GM23338 (cell line): ENCODE results near the gene ECE1. TPM values are rescaled to one million over a fixed set of nuclear protein-coding genes. Genes with fewer than 3 reads are reported as not detected.

Experiments
- ATAC-seq: fragments of 200-7000 bp; cut with Tn5 transposase; 3 replicates; pipeline ENCODE4 v1.9.1; 2020
- DNase-seq: peaks from one replicate; pipeline ENCODE4 v3.0.0-alpha.2; 2015; ENCODE audit warnings: low spot score
- H2AFZ ChIP-seq: fragments of 200-600 bp; sonication (generic); 2 replicates; pipeline ENCODE4 v1.8.0; 2016; ENCODE audit warnings: antibody characterized with exemption, mild to moderate bottlenecking, moderate library complexity
- H3F3A ChIP-seq: fragments of 200-600 bp; sonication (generic); replicated peaks from 2 replicates; pipeline ENCODE4 v1.8.0; 2017; ENCODE audit warnings: antibody characterized with exemption, mixed run types, low read depth
- H3K27ac ChIP-seq: fragments of 200-600 bp; sonication (generic); 2 replicates; pipeline ENCODE4 v1.6.1; 2016; ENCODE audit warnings: low read depth
- H3K27me3 ChIP-seq: fragments of 200-600 bp; sonication (generic); 2 replicates; pipeline ENCODE4 v1.8.0; 2016; ENCODE audit warnings: mild to moderate bottlenecking, mixed run types, moderate library complexity; ENCODE audit not compliant: insufficient read depth
- H3K36me3 ChIP-seq: fragments of 200-600 bp; sonication (generic); 2 replicates; pipeline ENCODE4 v1.8.0; 2016; ENCODE audit warnings: mild to moderate bottlenecking; ENCODE audit not compliant: insufficient read depth
- H3K4me1 ChIP-seq: fragments of 200-600 bp; sonication (generic); 2 replicates; pipeline ENCODE4 v1.8.0; 2016; ENCODE audit warnings: mild to moderate bottlenecking, moderate library complexity; ENCODE audit not compliant: insufficient read depth
- H3K4me2 ChIP-seq: fragments of 200-600 bp; sonication (generic); 2 replicates; pipeline ENCODE4 v1.7.1; 2017; ENCODE audit warnings: mixed run types
- H3K4me3 ChIP-seq: fragments of 200-600 bp; sonication (generic); 2 replicates; pipeline ENCODE4 v1.6.1; 2016; ENCODE audit warnings: mixed run types
- H3K79me2 ChIP-seq: fragments of 200-600 bp; sonication (generic); replicated peaks from 2 replicates; pipeline ENCODE4 v1.8.0; 2017; ENCODE audit warnings: mild to moderate bottlenecking; ENCODE audit not compliant: insufficient read depth
- H3K9me2 ChIP-seq: fragments of 200-600 bp; sonication (generic); 2 replicates; pipeline ENCODE4 v1.8.0; 2017; ENCODE audit not compliant: insufficient read depth
- H4K20me1 ChIP-seq: fragments of 200-600 bp; sonication (generic); replicated peaks from 2 replicates; pipeline ENCODE4 v1.8.0; 2017; ENCODE audit warnings: mild to moderate bottlenecking; ENCODE audit not compliant: insufficient read depth
- H3K27ac Mint-ChIP-seq: 2 replicates; pipeline ENCODE4 v1.8.0; 2020; ENCODE audit warnings: inconsistent platforms, mild to moderate bottlenecking, moderate library complexity, mixed read lengths
- H3K27me3 Mint-ChIP-seq: 3 replicates; pipeline ENCODE4 v1.8.0; 2022; ENCODE audit warnings: low read depth, mild to moderate bottlenecking, moderate library complexity, mixed read lengths, inconsistent platforms; ENCODE audit not compliant: insufficient read depth, poor library complexity
- H3K36me3 Mint-ChIP-seq: 3 replicates; pipeline ENCODE4 v1.8.0; 2021; ENCODE audit warnings: low read depth, mild to moderate bottlenecking, inconsistent platforms, moderate library complexity, mixed read lengths
- H3K4me1 Mint-ChIP-seq: 3 replicates; pipeline ENCODE4 v1.8.0; 2020; ENCODE audit warnings: mild to moderate bottlenecking, inconsistent platforms, mixed read lengths
- H3K4me3 Mint-ChIP-seq: 3 replicates; pipeline ENCODE4 v1.8.0; 2021; ENCODE audit warnings: moderate library complexity, mild to moderate bottlenecking, inconsistent platforms, mixed read lengths
- H3K9me3 Mint-ChIP-seq: 3 replicates; pipeline ENCODE4 v1.8.0; 2020; ENCODE audit warnings: moderate library complexity, mild to moderate bottlenecking, inconsistent platforms, mixed read lengths
- CREB1 ChIP-seq: fragments of 250-450 bp; sonication (Bioruptor Pico); IDR thresholded peaks from 2 replicates; pipeline ENCODE4 v1.5.0; 2020; ENCODE audit warnings: low read depth, mild to moderate bottlenecking, moderate library complexity
- CTCF ChIP-seq, 2 experiments: fragments of 200-600 bp in 1 of 2; sonication (generic) in 1 of 2; conservative IDR thresholded peaks; 2 replicates each; pipeline versions ENCODE4 v1.5.1 to v1.6.1; 2016 to 2017; ENCODE audit warnings: antibody characterized with exemption in 2 of 2, low read depth in 2 of 2, mild to moderate bottlenecking in 2 of 2, moderate library complexity in 1 of 2
- ETS1 ChIP-seq: IDR thresholded peaks from 2 replicates; pipeline ENCODE4 v1.6.1; 2016; ENCODE audit warnings: antibody characterized with exemption
- EZH2phosphoT487 ChIP-seq: fragments of 200-600 bp; sonication (generic); IDR thresholded peaks from one replicate; pipeline ENCODE4 v1.8.1; 2018; ENCODE audit warnings: antibody characterized with exemption; ENCODE audit not compliant: unreplicated experiment
- JUNB ChIP-seq: IDR thresholded peaks from one replicate; pipeline ENCODE4 v1.6.1; 2016; ENCODE audit warnings: antibody characterized with exemption; ENCODE audit not compliant: unreplicated experiment
- POLR2AphosphoS5 ChIP-seq: IDR thresholded peaks from 2 replicates; pipeline ENCODE4 v1.6.1; 2016; ENCODE audit warnings: antibody characterized with exemption, low read depth
- REST ChIP-seq: IDR thresholded peaks from one replicate; pipeline ENCODE4 v1.6.1; 2018; ENCODE audit warnings: antibody characterized with exemption; ENCODE audit not compliant: unreplicated experiment
- STAT1 ChIP-seq: IDR thresholded peaks from one replicate; pipeline ENCODE4 v1.6.1; 2016; ENCODE audit warnings: antibody characterized with exemption; ENCODE audit not compliant: unreplicated experiment
- ZNF114 ChIP-seq: fragments of 250-450 bp; sonication (Bioruptor Pico); IDR thresholded peaks from 2 replicates; pipeline ENCODE4 v1.5.0; 2020; ENCODE audit warnings: mild to moderate bottlenecking, moderate library complexity
- ZNF462 ChIP-seq: fragments of 250-450 bp; sonication (Bioruptor Pico); IDR thresholded peaks from 2 replicates; pipeline ENCODE4 v1.5.0; 2020; ENCODE audit warnings: mild to moderate bottlenecking, moderate library complexity
- polyA plus RNA-seq: library from polyadenylated mRNA; unstranded; fragments of >200 nt; fragmentation: Nextera tagmentation; extraction: Ambion mirVana; gene quantifications from 2 replicates; pipeline ENCODE4 v1.2.1, GENCODE V29; 2016
- total RNA-seq: library from RNA; depleted of rRNA; stranded (reverse); fragments of >200 nt; shearing (Covaris generic); gene quantifications from 2 replicates; pipeline ENCODE4 v1.2.3, GENCODE V29; 2014

Gene ECE1
- total and polyA plus RNA-seq, 2 experiments from 2014 or later = 11.0 to 45.0 TPM

- TF ChIP-seq ZNF462 (CRISPR knock-in tag) (no peak), CREB1 (CRISPR knock-in tag) (no peak), JUNB (no peak), POLR2AphosphoS5 (no peak), STAT1 (no peak), CTCF (conservative IDR thresholded peaks at IDR 0.05; ENCODE audit: low read depth in 2 of 2) (no peak)
Measured at GRCh38 chr1:21242846-21243245, 47.4 kb downstream of the ECE1 start (continued).

- ATAC-seq (no peak), DNase-seq (no peak)
- H3K4me2 ChIP-seq = no peak overlapping the region
- Mint-ChIP-seq H3K4me1 (peaks cover 11% of the 10 kb centered on the region), H3K36me3 (peaks cover 16% of the 10 kb centered on the region; the same call in 2 of the 3 replicates), H3K27ac (peak overlapping the region; percentile 37), H3K4me3 (no peak overlapping the region), H3K9me3 (no peaks in the 10 kb centered on the region; the same call in 2 of the 3 replicates), H3K27me3 (no peaks in the 10 kb centered on the region)
- H3K9me2 ChIP-seq = no peaks in the 10 kb centered on the region
- H4K20me1 ChIP-seq = peaks cover 8% of the 10 kb centered on the region; the same call in 1 of the 2 replicates
- H3K27me3 ChIP-seq = no peaks in the 10 kb centered on the region
- no peaks in the 10 kb centered on the region for H3K4me1 ChIP-seq
- H3K36me3 ChIP-seq = no peaks in the 10 kb centered on the region; the same call in 1 of the 2 replicates
- no peak overlapping the region for H3K27ac ChIP-seq
- no peak overlapping the region for H3K4me3 ChIP-seq
- no peak overlapping the region for H2AFZ ChIP-seq
- H3K79me2 ChIP-seq = no peaks in the 10 kb centered on the region
- H3F3A ChIP-seq = no peaks in the 10 kb centered on the region
- TF ChIP-seq ZNF114 (CRISPR knock-in tag) (no peak), REST (no peak), EZH2phosphoT487 (no peak), POLR2AphosphoS5 (no peak), ETS1 (no peak), STAT1 (no peak)
Measured at GRCh38 chr1:21241771-21242581, 48.3 kb downstream of the ECE1 start.
